Retinal pigment epithelial cell (primary cell): ENCODE results near the gene ITGB8.
"Not testable (repeated sequence)": the region's sequence is repeated elsewhere in the genome, so short reads cannot be mapped to it uniquely, and the experiment has no call there.

Experiments used
- DNase-seq: peaks from one replicate; pipeline ENCODE4 v3.0.0-alpha.2; 2010; ENCODE audit warnings: low read depth
- H3K4me3 ChIP-seq: 2 replicates; pipeline ENCODE4 v1.5.1; 2011; ENCODE audit warnings: mild to moderate bottlenecking, low read length, control low read depth, moderate library complexity
- TF ChIP-seq, protein P1 (sequence below): conservative IDR thresholded peaks from 2 replicates; pipeline ENCODE4 v1.5.1; 2011; ENCODE audit warnings: low read depth, low read length, control low read depth, inconsistent platforms

ITGB8 gene

GRCh38 chr7:20374399-20374798 is 43.7 kb downstream of the ITGB8 start:
- no peak overlapping the region for H3K4me3 ChIP-seq
- TF ChIP-seq, protein P1, sequence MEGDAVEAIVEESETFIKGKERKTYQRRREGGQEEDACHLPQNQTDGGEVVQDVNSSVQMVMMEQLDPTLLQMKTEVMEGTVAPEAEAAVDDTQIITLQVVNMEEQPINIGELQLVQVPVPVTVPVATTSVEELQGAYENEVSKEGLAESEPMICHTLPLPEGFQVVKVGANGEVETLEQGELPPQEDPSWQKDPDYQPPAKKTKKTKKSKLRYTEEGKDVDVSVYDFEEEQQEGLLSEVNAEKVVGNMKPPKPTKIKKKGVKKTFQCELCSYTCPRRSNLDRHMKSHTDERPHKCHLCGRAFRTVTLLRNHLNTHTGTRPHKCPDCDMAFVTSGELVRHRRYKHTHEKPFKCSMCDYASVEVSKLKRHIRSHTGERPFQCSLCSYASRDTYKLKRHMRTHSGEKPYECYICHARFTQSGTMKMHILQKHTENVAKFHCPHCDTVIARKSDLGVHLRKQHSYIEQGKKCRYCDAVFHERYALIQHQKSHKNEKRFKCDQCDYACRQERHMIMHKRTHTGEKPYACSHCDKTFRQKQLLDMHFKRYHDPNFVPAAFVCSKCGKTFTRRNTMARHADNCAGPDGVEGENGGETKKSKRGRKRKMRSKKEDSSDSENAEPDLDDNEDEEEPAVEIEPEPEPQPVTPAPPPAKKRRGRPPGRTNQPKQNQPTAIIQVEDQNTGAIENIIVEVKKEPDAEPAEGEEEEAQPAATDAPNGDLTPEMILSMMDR = no peak
- DNase-seq = no peak

DNA sequence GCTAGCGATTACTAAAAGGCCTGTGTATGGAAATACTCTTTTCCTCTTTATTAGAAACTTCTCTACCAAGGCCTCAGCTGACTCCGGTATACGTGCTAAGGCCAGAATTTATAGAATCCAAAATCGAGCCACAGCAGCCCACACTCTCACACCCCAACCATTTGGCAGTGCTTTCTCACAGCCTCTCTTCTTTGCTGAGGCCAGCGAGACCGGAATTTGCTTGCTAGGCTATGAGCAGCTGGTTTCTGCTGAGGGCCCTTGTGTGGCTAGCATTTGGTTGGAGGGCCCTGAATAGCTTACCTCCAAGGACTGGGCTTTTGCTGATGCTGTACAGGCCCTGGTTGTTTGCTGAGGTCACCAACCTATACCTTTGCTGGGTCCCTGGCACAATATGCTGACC is 46.1 kb downstream of the ITGB8 start:
- TF ChIP-seq, protein P1 = no peak
- no peak overlapping the region for H3K4me3 ChIP-seq
- DNase-seq = no peak

DNA sequence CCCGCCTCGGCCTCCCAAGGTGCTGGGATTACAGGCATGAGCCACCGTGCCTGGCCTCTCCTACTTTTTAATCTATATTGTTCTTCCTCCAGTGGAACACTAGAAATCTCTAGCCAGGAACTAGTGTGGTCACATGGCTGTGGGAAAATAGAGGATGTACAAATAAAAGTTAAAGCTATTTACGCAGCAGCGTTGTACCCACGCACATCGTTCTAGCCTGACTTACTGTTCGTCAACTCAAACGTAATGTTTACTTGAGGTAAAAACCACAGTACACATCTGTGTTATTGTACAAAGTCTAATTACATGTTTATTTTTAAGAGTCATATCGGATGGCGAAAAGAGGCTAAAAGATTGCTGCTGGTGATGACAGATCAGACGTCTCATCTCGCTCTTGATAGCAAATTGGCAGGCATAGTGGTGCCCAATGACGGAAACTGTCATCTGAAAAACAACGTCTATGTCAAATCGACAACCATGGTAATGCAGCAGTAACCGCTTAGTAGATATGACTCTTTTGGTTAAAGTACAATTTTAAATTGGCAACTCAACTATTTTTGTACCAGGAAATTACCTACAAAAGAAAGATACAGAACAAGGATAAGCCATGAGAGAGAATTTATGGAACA is 50.8 kb downstream of the ITGB8 start:
- no peak for DNase-seq
- no peak overlapping the region for H3K4me3 ChIP-seq
- TF ChIP-seq, protein P1 = no peak

GRCh38 chr7:20383351-20383750 is 52.7 kb downstream of the ITGB8 start:
- H3K4me3 ChIP-seq = no peak overlapping the region
- DNase-seq = no peak
- TF ChIP-seq, protein P1 = no peak

DNA sequence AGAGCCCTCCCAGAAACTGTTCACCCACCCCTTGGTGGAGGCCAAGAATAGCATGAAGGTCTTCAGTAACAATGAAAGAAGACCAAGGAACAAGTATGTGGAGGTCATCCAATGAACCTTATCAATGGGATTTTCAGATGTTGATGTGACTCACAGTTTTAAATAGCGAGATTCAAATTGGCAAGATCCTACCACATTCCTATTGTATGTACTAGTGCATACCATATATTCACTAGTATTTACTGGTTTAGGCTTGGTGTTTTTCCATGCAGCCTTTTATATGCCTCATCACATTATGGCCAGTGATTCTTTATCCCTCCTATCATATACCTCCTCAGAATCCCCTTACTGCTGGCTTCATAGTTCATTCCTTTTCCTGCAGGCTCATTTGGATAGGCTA is 54.4 kb downstream of the ITGB8 start:
- peak; percentile 68 for DNase-seq
- no peak overlapping the region for H3K4me3 ChIP-seq
- TF ChIP-seq, protein P1 = no peak

DNA sequence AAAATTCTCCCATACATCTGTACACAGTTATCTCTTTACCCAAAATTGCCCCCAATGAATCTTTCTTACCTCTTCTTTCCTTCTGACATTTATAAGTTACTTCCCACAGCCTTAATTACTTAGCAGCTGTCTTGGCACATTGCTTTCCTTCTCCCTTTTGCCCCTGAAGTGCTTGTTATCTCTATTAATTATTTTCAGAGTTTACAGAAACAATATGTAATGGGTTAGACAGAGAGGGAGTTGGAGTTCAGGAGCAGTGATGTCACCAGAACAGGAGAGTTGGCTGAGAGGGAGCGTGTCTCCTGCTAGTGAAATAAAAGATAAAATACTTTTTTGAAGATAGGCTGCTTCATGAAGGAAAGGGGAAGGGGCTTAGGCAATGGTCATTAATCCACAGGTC is 57.4 kb downstream of the ITGB8 start:
- no peak overlapping the region for H3K4me3 ChIP-seq
- no peak for DNase-seq
- TF ChIP-seq, protein P1 = no peak

GRCh38 chr7:20389192-20389591 is 58.5 kb downstream of the ITGB8 start:
- not testable (repeated sequence) for DNase-seq, H3K4me3 ChIP-seq

GRCh38 chr7:20393021-20393610 is 62.4 kb downstream of the ITGB8 start:
- H3K4me3 ChIP-seq = no peak overlapping the region
- no peak for DNase-seq
- TF ChIP-seq, protein P1 = no peak
